Activated T-cell treated with anti-CD3 and anti-CD28 coated beads for 48 hours (primary cell): Measurements from ENCODE around the gene UNC13A.

ENCODE experiments used
- DNase-seq: peaks from one replicate; pipeline ENCODE4 v3.0.0-alpha.2; 2020; ENCODE audit warnings: low read depth

UNC13A gene

GRCh38 chr19:17626456-17627015, 61.6 kb downstream of the UNC13A start:
- no peak for DNase-seq

GRCh38 chr19:17625980-17626379, 62.2 kb downstream of the UNC13A start:
- DNase-seq = no peak

GRCh38 chr19:17625043-17625442, 63.1 kb downstream of the UNC13A start:
- no peak for DNase-seq

GRCh38 chr19:17624314-17624991, 63.7 kb downstream of the UNC13A start:
- DNase-seq = no peak

GRCh38 chr19:17623224-17623935, 64.8 kb downstream of the UNC13A start:
- no peak for DNase-seq

GRCh38 chr19:17620696-17621095, 67.5 kb downstream of the UNC13A start:
- DNase-seq = no peak

GRCh38 chr19:17618936-17619335, 69.2 kb downstream of the UNC13A start:
- DNase-seq = no peak

GRCh38 chr19:17618281-17618903, 69.8 kb downstream of the UNC13A start:
- no peak for DNase-seq

GRCh38 chr19:17617807-17618192, 70.4 kb downstream of the UNC13A start:
- DNase-seq = no peak

- peak; percentile 21 for DNase-seq
These were observed 71.0 kb downstream of the UNC13A start for GRCh38 chr19:17616961-17617806.

GRCh38 chr19:17616686-17616960, 71.5 kb downstream of the UNC13A start:
- no peak for DNase-seq

- no peak for DNase-seq
These were observed 72.1 kb downstream of the UNC13A start for GRCh38 chr19:17615889-17616685.

GRCh38 chr19:17614476-17614875, 73.7 kb downstream of the UNC13A start:
- no peak for DNase-seq

GRCh38 chr19:17611462-17612244, 76.5 kb downstream of the UNC13A start:
- no peak for DNase-seq

GRCh38 chr19:17610384-17610783, 77.8 kb downstream of the UNC13A start:
- no peak for DNase-seq

- no peak for DNase-seq
These were observed 80.2 kb downstream of the UNC13A start for GRCh38 chr19:17607936-17608335.

GRCh38 chr19:17606590-17607185, 81.5 kb downstream of the UNC13A start:
- DNase-seq = no peak

GRCh38 chr19:17605761-17606589, 82.2 kb downstream of the UNC13A start:
- DNase-seq = peak; percentile 83

- DNase-seq = no peak
These were observed 83.0 kb downstream of the UNC13A start for GRCh38 chr19:17605117-17605516.
